SK-N-MC (cell line): ENCODE results near the gene CPNE6.
"Not testable (repeated sequence)": the region's sequence is repeated elsewhere in the genome, so short reads cannot be mapped to it uniquely, and the experiment has no call there.

Source experiments
- DNase-seq: peaks from one replicate; pipeline ENCODE4 v3.0.0-alpha.2; 2011; ENCODE audit warnings: low read depth, low spot score
- H3K27ac ChIP-seq: fragments of 200-600 bp; sonication (generic); 2 replicates; pipeline ENCODE4 v1.5.1; 2016; ENCODE audit warnings: mixed run types
- H3K36me3 ChIP-seq: fragments of 200-600 bp; sonication (generic); 2 replicates; pipeline ENCODE4 v1.6.1; 2017; ENCODE audit warnings: antibody characterized with exemption, low read length, mixed read lengths; ENCODE audit not compliant: insufficient read depth
- H3K4me3 ChIP-seq: fragments of 200-600 bp; sonication (generic); 2 replicates; pipeline ENCODE4 v1.5.1; 2016
- H3K9ac ChIP-seq: fragments of 200-600 bp; sonication (generic); 2 replicates; pipeline ENCODE4 v1.8.0; 2017; ENCODE audit warnings: mixed run types, mixed read lengths; ENCODE audit not compliant: insufficient read length
- H3K9me3 ChIP-seq: fragments of 200-600 bp; sonication (generic); 2 replicates; pipeline ENCODE4 v1.6.1; 2017; ENCODE audit warnings: low read depth, mild to moderate bottlenecking, antibody characterized with exemption, low read length, moderate library complexity, mixed read lengths
- EZH2 ChIP-seq: fragments of 200-600 bp; sonication (generic); IDR thresholded peaks from one replicate; pipeline ENCODE4 v1.6.1; 2017; ENCODE audit warnings: antibody characterized with exemption
- FOXP2 ChIP-seq: optimal IDR thresholded peaks from 2 replicates; pipeline ENCODE3; 2011; ENCODE audit warnings: mild to moderate bottlenecking, moderate library complexity; ENCODE audit not compliant: insufficient read depth; ENCODE audit errors: extremely low read length, control extremely low read depth
- POLR2AphosphoS5 ChIP-seq: IDR thresholded peaks from 2 replicates; pipeline ENCODE4 v1.6.1; 2012; ENCODE audit warnings: mild to moderate bottlenecking, low read depth, low read length, borderline replicate concordance

Gene CPNE6

DNA sequence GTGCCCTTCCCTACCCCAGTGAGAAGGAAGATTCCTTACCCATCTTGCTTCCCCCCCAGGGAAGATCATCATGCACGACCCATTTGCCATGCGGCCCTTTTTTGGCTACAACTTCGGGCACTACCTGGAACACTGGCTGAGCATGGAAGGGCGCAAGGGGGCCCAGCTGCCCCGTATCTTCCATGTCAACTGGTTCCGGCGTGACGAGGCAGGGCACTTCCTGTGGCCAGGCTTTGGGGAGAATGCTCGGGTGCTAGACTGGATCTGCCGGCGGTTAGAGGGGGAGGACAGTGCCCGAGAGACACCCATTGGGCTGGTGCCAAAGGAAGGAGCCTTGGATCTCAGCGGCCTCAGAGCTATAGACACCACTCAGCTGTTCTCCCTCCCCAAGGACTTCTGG lies 32.1 kb downstream of the CPNE6 start:
- DNase-seq, result no peak
- Histone ChIP-seq H3K36me3 (peaks cover 44% of the 10 kb centered on the region; the same call in 1 of the 2 replicates), H3K4me3 (no peak overlapping the region), H3K27ac (no peak overlapping the region), H3K9me3 (no peaks in the 10 kb centered on the region), H3K9ac (no peak overlapping the region)
- TF ChIP-seq EZH2 (no peak), FOXP2 (no peak), POLR2AphosphoS5 (no peak)

GRCh38 chr14:24105609-24106239 lies 34.4 kb downstream of the CPNE6 start:
- Histone ChIP-seq H3K36me3 (peaks cover 23% of the 10 kb centered on the region; the same call in 1 of the 2 replicates), H3K27ac (0 out of 2 replicates have a peak overlapping the region, but pooled peaks have one; percentile 3)
- H3K9me3 ChIP-seq, DNase-seq, H3K9ac ChIP-seq, H3K4me3 ChIP-seq: not testable (repeated sequence)

DNA sequence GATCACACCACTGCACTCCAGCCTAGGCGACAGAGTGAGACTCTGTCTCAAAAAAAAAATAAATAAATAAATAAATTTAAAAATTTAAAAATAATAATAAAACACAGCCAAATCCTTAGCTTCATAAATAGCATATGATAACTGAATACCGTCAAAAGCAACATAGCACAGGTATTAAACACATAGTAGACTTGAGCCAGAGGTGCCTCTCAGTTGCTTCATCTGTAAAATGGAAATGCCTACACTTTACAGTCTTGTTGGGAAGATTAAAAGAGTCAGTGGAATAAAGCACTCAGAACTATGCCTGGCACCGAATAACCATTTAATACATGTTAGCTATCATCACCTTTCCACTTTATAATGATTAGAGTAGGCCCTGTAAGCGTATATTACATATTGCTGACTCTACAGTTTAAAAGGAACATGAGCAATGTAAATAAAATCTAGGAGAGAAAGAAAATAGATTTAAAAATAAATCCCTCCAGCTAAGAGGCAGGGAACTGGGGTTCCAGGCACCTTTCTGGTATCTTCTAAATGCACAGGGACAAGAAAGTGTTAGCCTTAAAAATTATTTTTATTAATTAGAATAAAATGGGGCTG lies 35.4 kb downstream of the CPNE6 start:
- Histone ChIP-seq H3K9me3 (no peaks in the 10 kb centered on the region), H3K27ac (no peak overlapping the region), H3K9ac (no peak overlapping the region), H3K36me3 (peaks cover 20% of the 10 kb centered on the region; the same call in 1 of the 2 replicates), H3K4me3 (no peak overlapping the region)
- DNase-seq, result no peak
- TF ChIP-seq FOXP2, result no peak
- TF ChIP-seq POLR2AphosphoS5, result no peak
- no peak for TF ChIP-seq EZH2

GRCh38 chr14:24108336-24108874 lies 37.0 kb downstream of the CPNE6 start:
- Histone ChIP-seq H3K4me3 (no peak overlapping the region), H3K9ac (no peak overlapping the region), H3K9me3 (no peaks in the 10 kb centered on the region), H3K27ac (no peak overlapping the region), H3K36me3 (peaks cover 7% of the 10 kb centered on the region; the same call in 1 of the 2 replicates)
- no peak for DNase-seq
- TF ChIP-seq FOXP2 (no peak), POLR2AphosphoS5 (no peak), EZH2 (no peak)

DNA sequence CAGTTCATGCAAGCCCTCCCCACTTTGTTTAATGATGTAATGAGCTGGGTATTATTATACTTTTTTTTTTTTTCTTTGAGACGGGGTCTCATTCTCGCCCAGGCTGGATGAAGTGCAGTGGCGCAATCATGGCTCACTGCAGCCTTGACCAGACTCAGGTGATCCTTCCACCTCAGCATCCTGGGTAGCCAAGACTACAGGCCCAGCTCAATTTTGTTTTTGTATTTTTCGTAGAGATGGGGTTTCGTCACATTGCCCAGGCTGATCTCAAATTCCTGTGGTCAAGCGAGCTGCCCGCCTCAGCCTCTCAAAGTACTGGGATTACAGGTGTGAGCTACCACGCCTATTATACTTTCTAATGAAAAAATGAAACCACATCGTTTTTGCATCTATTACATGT lies 38.7 kb downstream of the CPNE6 start:
- Histone ChIP-seq H3K36me3 (no peaks in the 10 kb centered on the region; the same call in 1 of the 2 replicates), H3K4me3 (no peak overlapping the region), H3K27ac (no peak overlapping the region), H3K9ac (no peak overlapping the region), H3K9me3 (no peaks in the 10 kb centered on the region)
- DNase-seq, result no peak
- TF ChIP-seq EZH2 (no peak), POLR2AphosphoS5 (no peak), FOXP2 (no peak)

- no peak overlapping the region for H3K9ac ChIP-seq
- H3K4me3 ChIP-seq, result no peak overlapping the region
- H3K36me3 ChIP-seq, result no peaks in the 10 kb centered on the region
- DNase-seq, result no peak
- no peak for TF ChIP-seq EZH2
- TF ChIP-seq POLR2AphosphoS5, result no peak
- no peak for TF ChIP-seq FOXP2
- no peak overlapping the region for H3K27ac ChIP-seq
- no peaks in the 10 kb centered on the region for H3K9me3 ChIP-seq
Observed at GRCh38 chr14:24110523-24110922, 39.2 kb downstream of the CPNE6 start.

GRCh38 chr14:24113379-24113800 lies 42.0 kb downstream of the CPNE6 start:
- H3K9me3 ChIP-seq, result no peaks in the 10 kb centered on the region
- H3K27ac ChIP-seq, result peak overlapping the region; percentile 94

GRCh38 chr14:24113801-24114531 lies 42.6 kb downstream of the CPNE6 start:
- TF ChIP-seq FOXP2 (no peak), POLR2AphosphoS5 (peak; percentile 74; the same call in 1 of the 2 replicates), EZH2 (no peak)
- no peak for DNase-seq
- Histone ChIP-seq H3K36me3 (peaks cover 6% of the 10 kb centered on the region; the same call in 1 of the 2 replicates), H3K9me3 (no peaks in the 10 kb centered on the region), H3K9ac (peak overlapping the region; percentile 87), H3K4me3 (peak overlapping the region; percentile 96), H3K27ac (peak overlapping the region; percentile 94)

More at GRCh38 chr14:24113379-24113800, 42.0 kb downstream of the CPNE6 start:
- DNase-seq, result no peak
- peaks cover under 1% of the 10 kb centered on the region; the same call in 1 of the 2 replicates for H3K36me3 ChIP-seq
- TF ChIP-seq EZH2 (no peak), FOXP2 (no peak), POLR2AphosphoS5 (no peak)
- H3K4me3 ChIP-seq, result peak overlapping the region; percentile 96
- H3K9ac ChIP-seq, result peak overlapping the region; percentile 87
